Measurements from ENCODE around the gene ANKRD11. TPM values are rescaled to one million over a fixed set of nuclear protein-coding genes. Genes with fewer than 3 reads are reported as not detected.
"Not testable (repeated sequence)": the region's sequence is repeated elsewhere in the genome, so short reads cannot be mapped to it uniquely, and the experiment has no call there.

The ANKRD11 gene
- total RNA-seq, 1 experiment from 2014 or later: 34.4 TPM

- no peak for DNase-seq (ENCODE audit: low spot score)
Measured at GRCh38 chr16:89384282-89384681, 106.1 kb downstream of the ANKRD11 start.

GRCh38 chr16:89383095-89384003, 107.0 kb downstream of the ANKRD11 start:
- no peak for DNase-seq (ENCODE audit: low spot score)

GRCh38 chr16:89382555-89382954, 107.8 kb downstream of the ANKRD11 start:
- not testable (repeated sequence) for DNase-seq (ENCODE audit: low spot score)

GRCh38 chr16:89381788-89382187, 108.6 kb downstream of the ANKRD11 start:
- no peak for DNase-seq (ENCODE audit: low spot score)

- DNase-seq (ENCODE audit: low spot score): no peak
Measured at GRCh38 chr16:89380681-89381080, 109.7 kb downstream of the ANKRD11 start.

- DNase-seq (ENCODE audit: low spot score): no peak
Measured at GRCh38 chr16:89378947-89379771, 111.2 kb downstream of the ANKRD11 start.

GRCh38 chr16:89377453-89377848, 112.9 kb downstream of the ANKRD11 start:
- DNase-seq (ENCODE audit: low spot score): no peak

GRCh38 chr16:89376812-89377452, 113.4 kb downstream of the ANKRD11 start:
- no peak for DNase-seq (ENCODE audit: low spot score)

GRCh38 chr16:89375686-89376085, 114.7 kb downstream of the ANKRD11 start:
- no peak for DNase-seq (ENCODE audit: low spot score)

- no peak for DNase-seq (ENCODE audit: low spot score)
Measured at GRCh38 chr16:89375021-89375420, 115.3 kb downstream of the ANKRD11 start.

GRCh38 chr16:89374393-89374960, 115.9 kb downstream of the ANKRD11 start:
- DNase-seq (ENCODE audit: low spot score): no peak

- no peak for DNase-seq (ENCODE audit: low spot score)
Measured at GRCh38 chr16:89373355-89374110, 116.8 kb downstream of the ANKRD11 start.

GRCh38 chr16:89371968-89372634, 118.3 kb downstream of the ANKRD11 start:
- DNase-seq (ENCODE audit: low spot score): no peak

- no peak for DNase-seq (ENCODE audit: low spot score)
Measured at GRCh38 chr16:89371386-89371785, 119.0 kb downstream of the ANKRD11 start.

- DNase-seq (ENCODE audit: low spot score): no peak
Measured at GRCh38 chr16:89370601-89371000, 119.8 kb downstream of the ANKRD11 start.

- DNase-seq (ENCODE audit: low spot score): no peak
Measured at GRCh38 chr16:89370081-89370511, 120.3 kb downstream of the ANKRD11 start.

- DNase-seq (ENCODE audit: low spot score): no peak
Measured at GRCh38 chr16:89369266-89369895, 121.0 kb downstream of the ANKRD11 start.

- no peak for DNase-seq (ENCODE audit: low spot score)
Measured at GRCh38 chr16:89368604-89369249, 121.6 kb downstream of the ANKRD11 start.

GRCh38 chr16:89367538-89367915, 122.8 kb downstream of the ANKRD11 start:
- no peak for DNase-seq (ENCODE audit: low spot score)
